Neuronal stem cell (in vitro differentiated cells): ENCODE measurements around the gene GDI1.
"Not testable (repeated sequence)": the region's sequence is repeated elsewhere in the genome, so short reads cannot be mapped to it uniquely, and the experiment has no call there.

ENCODE experiments used
- DNase-seq: peaks from one replicate; pipeline ENCODE4 v3.0.0-alpha.2; 2013; ENCODE audit warnings: low spot score
- H2AFZ ChIP-seq: one replicate; pipeline ENCODE4 v1.6.1; 2013; ENCODE audit warnings: mild to moderate bottlenecking, low read length, inconsistent platforms
- H2AK5ac ChIP-seq: 2 replicates; pipeline ENCODE4 v1.6.1; 2013; ENCODE audit warnings: low read depth, mild to moderate bottlenecking, inconsistent platforms, low read length, moderate library complexity, mixed read lengths
- H2BK120ac ChIP-seq: 2 replicates; pipeline ENCODE4 v1.6.1; 2013; ENCODE audit warnings: low read depth, mild to moderate bottlenecking, inconsistent platforms, low read length, moderate library complexity, mixed read lengths
- H2BK12ac ChIP-seq: one replicate; pipeline ENCODE4 v1.6.1; 2013; ENCODE audit warnings: low read length, inconsistent platforms
- H2BK15ac ChIP-seq: 2 replicates; pipeline ENCODE4 v1.6.1; 2013; ENCODE audit warnings: mild to moderate bottlenecking, low read length, inconsistent platforms, mixed read lengths
- H2BK5ac ChIP-seq: one replicate; pipeline ENCODE4 v1.6.1; 2013; ENCODE audit warnings: inconsistent platforms, mild to moderate bottlenecking, low read length, moderate library complexity
- H3K14ac ChIP-seq: one replicate; pipeline ENCODE4 v1.6.1; 2013; ENCODE audit warnings: low read length, inconsistent platforms
- H3K18ac ChIP-seq: 2 replicates; pipeline ENCODE4 v1.6.1; 2013; ENCODE audit warnings: low read length, inconsistent platforms
- H3K23ac ChIP-seq: 2 replicates; pipeline ENCODE4 v1.6.1; 2013; ENCODE audit warnings: low read depth, mild to moderate bottlenecking, mixed read lengths, low read length, inconsistent platforms; ENCODE audit not compliant: poor library complexity
- H3K27ac ChIP-seq: replicated peaks from 3 replicates; pipeline ENCODE4 v1.5.1; 2013; ENCODE audit warnings: low read length, inconsistent platforms
- H3K27me3 ChIP-seq, 3 experiments: 2 replicates each; pipeline ENCODE4 v1.6.1; 2013; ENCODE audit warnings: low read length in 3 of 3, mild to moderate bottlenecking in 2 of 3, inconsistent platforms in 1 of 3, low read depth in 1 of 3, mixed read lengths in 1 of 3, moderate library complexity in 1 of 3; ENCODE audit not compliant: control insufficient read depth in 3 of 3, insufficient read depth in 3 of 3
- H3K36me3 ChIP-seq, 2 donors: replicated peaks in 1 of 2; 2 replicates each; pipeline ENCODE4 v1.6.1; 2013; ENCODE audit warnings: low read length in 2 of 2; ENCODE audit not compliant: control insufficient read depth in 2 of 2, insufficient read depth in 2 of 2
- H3K4ac ChIP-seq: 2 replicates; pipeline ENCODE4 v1.6.1; 2013; ENCODE audit warnings: inconsistent platforms, mild to moderate bottlenecking, low read length, moderate library complexity
- H3K4me1 ChIP-seq, 2 donors: 1 replicate in 1 of 2; 2 replicates in 1 of 2; pipeline ENCODE4 v1.6.1; 2013; ENCODE audit warnings: low read length in 2 of 2, low read depth in 1 of 2; ENCODE audit not compliant: control insufficient read depth in 2 of 2, insufficient read depth in 1 of 2
- H3K4me2 ChIP-seq: one replicate; pipeline ENCODE4 v1.6.1; 2013; ENCODE audit warnings: mild to moderate bottlenecking, low read length, inconsistent platforms; ENCODE audit not compliant: insufficient read depth, poor library complexity, severe bottlenecking
- H3K4me3 ChIP-seq, 2 donors: 2 replicates each; pipeline ENCODE4 v1.5.1; 2013; ENCODE audit warnings: low read length in 2 of 2, mild to moderate bottlenecking in 2 of 2, inconsistent platforms in 1 of 2, moderate library complexity in 1 of 2
- H3K79me1 ChIP-seq: one replicate; pipeline ENCODE4 v1.6.1; 2013; ENCODE audit warnings: low read depth, mild to moderate bottlenecking, inconsistent platforms, low read length, moderate library complexity
- H3K9ac ChIP-seq: one replicate; pipeline ENCODE4 v1.6.1; 2013; ENCODE audit warnings: mild to moderate bottlenecking, low read depth, low read length, inconsistent platforms; ENCODE audit not compliant: poor library complexity
- H3K9me3 ChIP-seq, 2 donors: replicated peaks in 1 of 2; 2 replicates each; pipeline versions ENCODE3 to v1.6.1; 2013; ENCODE audit warnings: low read length in 2 of 2, mild to moderate bottlenecking in 2 of 2, inconsistent platforms in 1 of 2, low read depth in 1 of 2, mixed read lengths in 1 of 2, moderate library complexity in 1 of 2; ENCODE audit not compliant: control insufficient read depth in 2 of 2, insufficient read depth in 1 of 2
- H4K8ac ChIP-seq: one replicate; pipeline ENCODE4 v1.6.1; 2013; ENCODE audit warnings: low read depth, mild to moderate bottlenecking, inconsistent platforms, low read length, moderate library complexity
- H4K91ac ChIP-seq: one replicate; pipeline ENCODE4 v1.6.1; 2013; ENCODE audit warnings: low read length, low read depth, mild to moderate bottlenecking, inconsistent platforms; ENCODE audit not compliant: poor library complexity
- WGBS, 2 donors: extraction: QIAGEN DNeasy Blood & Tissue Kit; methylation state at CpG; one replicate each; pipeline ENCODE4 v1.1.7; 2013; ENCODE audit warnings: missing lambda C conversion rate in 2 of 2, mixed read lengths in 1 of 2; ENCODE audit not compliant: insufficient read length in 2 of 2, insufficient replicate concordance in 1 of 2; ENCODE audit errors: extremely low coverage in 2 of 2; 5-methylcytosine and 5-hydroxymethylcytosine counted together

The GDI1 gene

GRCh38 chrX:154396363-154396762 is 40.6 kb upstream of the GDI1 start:
- not testable (repeated sequence) for H3K79me1 ChIP-seq, H3K9ac ChIP-seq, H2BK5ac ChIP-seq, H2AK5ac ChIP-seq, H3K4ac ChIP-seq, H3K9me3 ChIP-seq, H2BK120ac ChIP-seq, H4K91ac ChIP-seq, H3K18ac ChIP-seq, DNase-seq, H2BK12ac ChIP-seq, H3K23ac ChIP-seq, H2BK15ac ChIP-seq, H2AFZ ChIP-seq, H3K4me1 ChIP-seq, H4K8ac ChIP-seq, H3K27me3 ChIP-seq, H3K27ac ChIP-seq, H3K4me3 ChIP-seq, H3K14ac ChIP-seq, H3K4me2 ChIP-seq
- peaks cover 18 to 26% of the 10 kb centered on the region in 2 donors for H3K36me3 ChIP-seq
- no CpG with 5 or more reads among the region's 17 CpGs for WGBS, 2 donors

DNA sequence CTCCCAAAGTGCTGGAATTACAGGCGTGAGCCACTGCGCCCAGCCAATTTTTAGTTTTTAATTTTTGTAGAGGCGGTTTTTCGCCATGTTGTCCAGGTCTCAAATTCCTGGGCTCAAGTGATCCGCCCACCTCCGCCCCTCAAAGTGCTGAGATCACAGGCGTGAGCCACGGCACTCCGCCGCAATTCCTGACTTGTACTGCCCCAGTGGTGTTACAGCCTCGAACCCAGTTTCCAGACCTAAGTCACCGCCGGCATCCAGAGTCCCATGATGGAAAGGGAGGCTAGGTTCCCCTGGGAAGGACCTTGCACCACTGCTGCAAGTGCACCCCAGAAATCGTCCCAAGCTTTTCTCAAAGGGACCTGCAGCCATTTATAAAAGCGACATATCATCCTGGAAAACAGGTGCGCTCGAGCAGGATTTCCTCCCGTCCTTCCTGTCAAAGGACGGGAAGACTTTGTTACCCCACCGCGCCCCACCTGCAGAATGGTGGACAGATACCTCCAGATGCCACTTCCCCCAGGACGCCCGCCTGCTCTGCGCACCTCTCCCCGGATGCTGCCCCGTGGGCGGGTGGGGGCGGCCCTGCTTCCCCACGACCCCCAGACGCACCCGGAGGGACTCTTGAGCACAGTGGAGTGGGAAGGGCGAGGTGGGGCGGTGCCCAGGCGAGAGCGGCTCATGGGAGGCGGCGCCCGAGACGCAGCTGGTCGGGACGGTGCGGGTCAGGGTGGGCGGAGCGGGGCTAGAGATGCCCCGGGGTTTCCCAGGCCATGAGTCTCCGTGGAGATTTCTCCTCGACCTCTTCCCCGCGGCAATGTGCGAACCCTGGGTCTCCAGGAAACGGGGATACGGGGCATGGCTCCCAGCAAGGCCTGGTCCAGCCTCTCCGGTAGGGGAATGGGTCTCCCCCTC is 39.7 kb upstream of the GDI1 start:
- Histone ChIP-seq H3K4ac (no peak overlapping the region), H3K14ac (no peak overlapping the region), H2BK5ac (peak overlapping the region; percentile 97), H4K91ac (no peak overlapping the region), H2BK120ac (no peak overlapping the region), H3K18ac (peak overlapping the region; percentile 96), H3K27me3 (no peaks in the 10 kb centered on the region), H3K9ac (peak overlapping the region; percentile 86), H2AFZ (peak overlapping the region; percentile 77), H3K4me3 (peak overlapping the region; percentile 79 to 85), H2BK15ac (no peak overlapping the region), H3K4me1 (peaks cover 4 to 6% of the 10 kb centered on the region in 2 donors), H3K23ac (peak overlapping the region; percentile 73), H3K4me2 (peak overlapping the region; percentile 83), H3K27ac (peak overlapping the region; percentile 94), H3K9me3 (no peaks in the 10 kb centered on the region), H3K36me3 (peaks cover 18 to 27% of the 10 kb centered on the region in 2 donors), H4K8ac (no peak overlapping the region), H3K79me1 (peaks cover 2% of the 10 kb centered on the region), H2BK12ac (peak overlapping the region; percentile 22), H2AK5ac (peak overlapping the region; percentile 14)
- WGBS, 2 donors, result no CpG with 5 or more reads among the region's 53 CpGs
- DNase-seq, result no peak

- Histone ChIP-seq H4K8ac (no peak within 1 kb of the TSS), H2BK15ac (no peak within 1 kb of the TSS), H3K4ac (no peak within 1 kb of the TSS), H3K36me3 (peaks cover 18 to 27% of the 10 kb centered on the region in 2 donors), H3K14ac (no peak within 1 kb of the TSS), H3K23ac (peak within 1 kb of the TSS; percentile 73), H3K27ac (peak within 1 kb of the TSS; percentile 94), H3K27me3 (no peaks in the 10 kb centered on the region), H3K4me1 (peaks cover 4 to 6% of the 10 kb centered on the region in 2 donors), H3K4me3 (peak within 1 kb of the TSS; percentile 85 to 96), H3K79me1 (peaks cover 2% of the 10 kb centered on the region), H2BK5ac (peak within 1 kb of the TSS; percentile 97), H4K91ac (no peak within 1 kb of the TSS), H2AFZ (peak within 1 kb of the TSS; percentile 77), H3K4me2 (peak within 1 kb of the TSS; percentile 83), H3K9me3 (no peaks in the 10 kb centered on the region), H3K18ac (peak within 1 kb of the TSS; percentile 96), H3K9ac (peak within 1 kb of the TSS; percentile 96), H2BK12ac (peak within 1 kb of the TSS; percentile 22), H2BK120ac (no peak within 1 kb of the TSS), H2AK5ac (peak within 1 kb of the TSS; percentile 14)
- peak; percentile 88 for DNase-seq
- WGBS, 2 donors, result no CpG with 5 or more reads among the region's 69 CpGs
Measured at GRCh38 chrX:154397888-154398667, 38.9 kb upstream of the GDI1 start, which contains the start of gene RPL10. Gene RPL10 (plus strand): TSS chrX:154398377. CDS start chrX:154398520, 143 bp downstream.
